H1 (cell line): ENCODE data around the gene UFD1.
"Not testable (repeated sequence)": the region's sequence is repeated elsewhere in the genome, so short reads cannot be mapped to it uniquely, and the experiment has no call there.

Experiments used
- JUN ChIP-seq: IDR thresholded peaks from 2 replicates; pipeline ENCODE4 v1.6.1; 2011; ENCODE audit warnings: low read depth, mild to moderate bottlenecking, improper control_type of control experiment, low read length
- POLR2A ChIP-seq, 2 experiments: IDR thresholded peaks; 1 replicate in 1 of 2; 2 replicates in 1 of 2; pipeline ENCODE4 v1.6.1; 2011; ENCODE audit warnings: low read depth in 2 of 2, low read length in 2 of 2, mild to moderate bottlenecking in 2 of 2; ENCODE audit errors: control extremely low read depth in 1 of 2
- SIX5 ChIP-seq: IDR thresholded peaks from 2 replicates; pipeline ENCODE4 v1.6.1; 2011; ENCODE audit warnings: mild to moderate bottlenecking, low read depth, low read length
- TF ChIP-seq, protein P1 (sequence below), 3 experiments: IDR thresholded peaks; 1 replicate in 2 of 3; 2 replicates in 1 of 3; pipeline versions ENCODE4 v1.5.1 to v1.6.1; 2011; ENCODE audit warnings: low read length in 3 of 3, mild to moderate bottlenecking in 3 of 3, inconsistent platforms in 2 of 3, low read depth in 1 of 3, moderate library complexity in 1 of 3; ENCODE audit not compliant: insufficient read depth in 1 of 3; ENCODE audit errors: control extremely low read depth in 1 of 3

GRCh38 chr22:19445279-19445982, 33.6 kb downstream of the UFD1 start:
- not testable (repeated sequence) for TF ChIP-seq JUN; SIX5; POLR2A (IDR thresholded peaks at IDR 0.05; ENCODE audit: control extremely low read depth in 1 of 2, low read depth in 2 of 2, low read length in 2 of 2)
- TF ChIP-seq, protein P1, sequence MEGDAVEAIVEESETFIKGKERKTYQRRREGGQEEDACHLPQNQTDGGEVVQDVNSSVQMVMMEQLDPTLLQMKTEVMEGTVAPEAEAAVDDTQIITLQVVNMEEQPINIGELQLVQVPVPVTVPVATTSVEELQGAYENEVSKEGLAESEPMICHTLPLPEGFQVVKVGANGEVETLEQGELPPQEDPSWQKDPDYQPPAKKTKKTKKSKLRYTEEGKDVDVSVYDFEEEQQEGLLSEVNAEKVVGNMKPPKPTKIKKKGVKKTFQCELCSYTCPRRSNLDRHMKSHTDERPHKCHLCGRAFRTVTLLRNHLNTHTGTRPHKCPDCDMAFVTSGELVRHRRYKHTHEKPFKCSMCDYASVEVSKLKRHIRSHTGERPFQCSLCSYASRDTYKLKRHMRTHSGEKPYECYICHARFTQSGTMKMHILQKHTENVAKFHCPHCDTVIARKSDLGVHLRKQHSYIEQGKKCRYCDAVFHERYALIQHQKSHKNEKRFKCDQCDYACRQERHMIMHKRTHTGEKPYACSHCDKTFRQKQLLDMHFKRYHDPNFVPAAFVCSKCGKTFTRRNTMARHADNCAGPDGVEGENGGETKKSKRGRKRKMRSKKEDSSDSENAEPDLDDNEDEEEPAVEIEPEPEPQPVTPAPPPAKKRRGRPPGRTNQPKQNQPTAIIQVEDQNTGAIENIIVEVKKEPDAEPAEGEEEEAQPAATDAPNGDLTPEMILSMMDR (IDR thresholded peaks at IDR 0.05; ENCODE audit: control extremely low read depth in 1 of 3, insufficient read depth in 1 of 3, low read depth in 1 of 3, low read length in 3 of 3), result not testable (repeated sequence)
